ENCODE measurements around the gene ACP1.

ACP1 gene

GRCh38 chr2:282371-283263 lies 17.9 kb downstream of the ACP1 start:
- no peak for DNase-seq

DNA sequence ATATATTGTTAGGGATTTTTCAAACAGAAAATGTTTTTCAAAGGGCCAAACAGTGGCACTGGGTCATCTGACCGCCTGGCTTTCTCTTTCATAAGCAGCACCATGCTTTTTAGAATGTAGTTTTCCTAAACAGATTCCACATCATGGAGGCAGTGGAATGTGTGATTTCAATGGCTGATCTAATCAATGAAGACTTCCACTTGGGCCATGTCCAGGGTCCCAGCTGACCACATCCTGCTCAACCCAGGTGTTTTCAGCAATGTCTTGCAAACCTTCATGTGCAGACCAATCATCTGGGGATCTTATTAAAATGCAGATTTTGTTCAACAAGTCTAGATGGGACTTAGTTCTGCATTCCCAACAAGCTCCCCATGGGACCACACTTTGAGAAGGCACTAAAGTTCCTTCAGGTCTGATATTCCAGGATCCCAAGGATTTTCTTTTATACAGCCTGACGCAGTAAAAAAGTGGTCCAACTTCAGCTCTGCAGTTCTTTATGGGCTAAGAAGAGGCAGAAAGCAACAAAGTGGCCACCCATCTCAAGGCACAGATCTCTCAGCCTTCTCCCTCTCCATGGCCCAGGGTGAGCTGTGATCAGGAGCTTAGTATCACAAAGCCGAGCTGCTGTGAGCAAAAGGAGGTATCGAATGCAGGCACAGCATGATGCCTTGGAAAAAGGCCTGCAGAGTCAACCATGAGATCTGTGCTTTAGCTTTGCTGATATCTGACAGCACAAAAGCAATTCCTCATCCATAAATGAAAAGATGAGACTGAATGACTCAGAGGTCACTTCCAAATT lies 19.4 kb downstream of the ACP1 start:
- DNase-seq: no peak

DNA sequence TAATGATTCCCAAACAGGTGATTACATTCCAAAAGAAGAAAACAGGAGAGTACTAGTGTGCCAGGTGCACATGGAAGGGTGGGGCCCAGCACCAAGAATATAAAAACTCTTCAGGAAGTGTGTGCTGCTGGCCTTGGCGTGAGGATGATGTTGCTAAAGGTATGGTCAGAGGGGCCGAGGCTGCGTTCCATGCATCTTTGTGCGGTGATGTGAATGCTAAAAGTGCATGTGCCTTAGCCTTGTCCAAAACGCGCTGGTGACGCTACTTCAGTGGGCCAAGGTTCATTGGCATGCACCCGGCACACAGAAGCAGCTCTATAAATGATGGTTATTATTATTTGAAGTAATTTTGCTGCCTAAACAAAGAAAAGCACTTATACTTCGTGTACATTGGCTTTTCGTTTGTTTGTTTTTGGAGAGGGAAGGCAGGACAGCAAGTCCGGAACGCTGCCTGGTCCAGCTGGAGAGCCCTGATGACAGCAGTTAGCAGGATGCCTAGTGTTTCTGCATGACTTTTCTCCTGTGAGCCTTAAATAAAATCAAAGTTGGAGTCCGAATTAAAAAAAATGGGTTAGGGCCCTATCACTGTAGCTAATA lies 20.2 kb downstream of the ACP1 start:
- no peak for DNase-seq

- DNase-seq: no peak
Measured at GRCh38 chr2:285531-285930, 20.8 kb downstream of the ACP1 start.

DNA sequence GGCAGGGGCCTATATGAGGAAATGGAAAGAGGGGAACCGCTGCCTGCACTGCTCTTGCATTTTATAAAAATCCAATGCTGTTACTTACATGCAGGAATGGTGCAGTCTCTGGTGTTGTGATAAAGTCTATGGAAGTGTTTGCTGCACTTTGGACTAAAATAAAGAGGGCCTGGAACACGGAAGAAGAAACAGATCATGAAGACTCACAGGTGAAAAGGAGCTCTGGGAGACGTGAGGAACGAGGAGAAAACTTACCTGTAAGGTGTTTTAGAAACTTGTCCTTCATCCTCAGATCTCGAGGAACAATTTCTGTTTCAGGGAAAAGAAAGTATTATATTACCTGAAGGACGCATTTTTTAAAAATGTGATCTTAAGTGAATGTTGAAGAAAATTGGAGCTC lies 21.3 kb downstream of the ACP1 start:
- DNase-seq: no peak

DNA sequence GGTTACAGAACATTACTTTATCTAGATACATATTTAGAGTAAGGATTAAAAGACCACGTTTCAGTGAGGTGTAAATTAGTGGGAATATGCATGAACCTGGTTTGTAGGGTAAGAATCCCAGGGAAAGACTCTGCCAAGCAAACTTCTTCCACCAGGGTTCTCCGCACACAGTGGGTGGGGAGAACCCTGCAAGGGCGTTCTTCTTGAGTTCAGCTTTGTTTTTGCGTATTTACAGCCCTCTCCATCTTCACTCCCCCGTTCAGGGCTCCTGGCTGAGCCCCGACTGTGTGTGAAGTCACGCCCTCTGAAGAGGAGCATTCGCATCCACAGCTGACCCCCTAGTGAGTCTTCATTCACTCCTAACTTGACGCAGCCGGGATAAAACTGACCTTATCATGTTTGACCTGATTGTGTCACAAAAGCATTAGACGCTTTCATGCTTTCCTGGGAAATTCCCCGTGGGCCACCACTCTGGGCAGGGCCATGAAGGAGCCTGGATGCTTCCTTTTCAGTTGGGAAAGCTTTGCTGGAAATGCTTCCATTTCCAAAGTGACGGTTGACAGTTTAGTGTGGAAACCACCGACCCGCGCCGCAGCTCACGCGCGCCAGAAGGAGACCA lies 22.1 kb downstream of the ACP1 start:
- no peak for DNase-seq

DNA sequence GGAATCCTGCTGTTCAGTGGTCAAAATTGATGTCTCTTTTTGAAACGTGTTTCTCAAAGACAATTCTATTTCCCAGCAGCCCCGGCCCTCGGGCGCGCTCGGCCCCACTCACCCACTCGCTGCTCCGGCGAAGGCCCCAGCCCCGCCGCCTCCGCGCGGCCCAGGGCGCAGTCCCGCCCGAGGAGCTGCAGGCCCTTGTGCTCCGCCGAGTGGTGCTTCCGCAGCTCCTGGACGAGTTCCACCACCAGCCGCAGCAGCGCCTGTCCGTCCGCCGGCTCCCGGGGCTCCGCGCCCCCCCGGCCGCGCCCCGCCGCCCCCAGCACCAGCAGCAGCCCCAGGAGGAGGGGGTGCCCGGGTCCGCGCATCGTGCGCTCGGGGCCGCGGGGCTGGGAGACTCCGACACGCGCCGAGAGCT lies 22.7 kb downstream of the ACP1 start:
- DNase-seq: no peak

- DNase-seq: no peak
Measured at GRCh38 chr2:287911-288757, 23.4 kb downstream of the ACP1 start, which contains the start of gene ALKAL2. TSS of gene ALKAL2 (minus strand) at chr2:288091. CDS start at chr2:287835, 256 bp downstream.

- no peak for DNase-seq
Measured at GRCh38 chr2:288758-289361, 24.1 kb downstream of the ACP1 start.

GRCh38 chr2:289362-290089 lies 24.8 kb downstream of the ACP1 start:
- DNase-seq: no peak

GRCh38 chr2:290090-290722 lies 25.5 kb downstream of the ACP1 start:
- DNase-seq: no peak

- no peak for DNase-seq
Measured at GRCh38 chr2:295090-295489, 30.3 kb downstream of the ACP1 start.

DNA sequence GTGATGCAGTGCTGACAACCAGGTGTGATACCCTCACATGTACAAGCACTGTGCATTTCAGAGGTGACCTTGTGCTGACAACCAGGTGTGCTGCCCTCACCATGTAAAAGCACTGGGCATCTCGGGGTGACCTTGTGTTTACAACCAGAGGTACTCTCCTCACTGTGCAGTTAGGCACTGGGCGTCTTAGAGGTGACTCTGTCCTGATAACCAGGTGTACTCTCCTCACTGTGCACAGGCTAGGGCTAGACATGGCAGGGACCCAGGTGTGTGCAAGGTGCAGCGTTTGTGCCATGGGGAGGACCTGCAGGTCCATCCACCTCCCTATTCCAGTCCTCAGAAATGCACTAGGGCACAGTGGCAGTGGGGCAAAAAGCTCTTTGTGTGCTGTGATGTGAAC lies 31.6 kb downstream of the ACP1 start:
- no peak for DNase-seq

GRCh38 chr2:305366-305765 lies 40.6 kb downstream of the ACP1 start:
- no peak for DNase-seq

DNA sequence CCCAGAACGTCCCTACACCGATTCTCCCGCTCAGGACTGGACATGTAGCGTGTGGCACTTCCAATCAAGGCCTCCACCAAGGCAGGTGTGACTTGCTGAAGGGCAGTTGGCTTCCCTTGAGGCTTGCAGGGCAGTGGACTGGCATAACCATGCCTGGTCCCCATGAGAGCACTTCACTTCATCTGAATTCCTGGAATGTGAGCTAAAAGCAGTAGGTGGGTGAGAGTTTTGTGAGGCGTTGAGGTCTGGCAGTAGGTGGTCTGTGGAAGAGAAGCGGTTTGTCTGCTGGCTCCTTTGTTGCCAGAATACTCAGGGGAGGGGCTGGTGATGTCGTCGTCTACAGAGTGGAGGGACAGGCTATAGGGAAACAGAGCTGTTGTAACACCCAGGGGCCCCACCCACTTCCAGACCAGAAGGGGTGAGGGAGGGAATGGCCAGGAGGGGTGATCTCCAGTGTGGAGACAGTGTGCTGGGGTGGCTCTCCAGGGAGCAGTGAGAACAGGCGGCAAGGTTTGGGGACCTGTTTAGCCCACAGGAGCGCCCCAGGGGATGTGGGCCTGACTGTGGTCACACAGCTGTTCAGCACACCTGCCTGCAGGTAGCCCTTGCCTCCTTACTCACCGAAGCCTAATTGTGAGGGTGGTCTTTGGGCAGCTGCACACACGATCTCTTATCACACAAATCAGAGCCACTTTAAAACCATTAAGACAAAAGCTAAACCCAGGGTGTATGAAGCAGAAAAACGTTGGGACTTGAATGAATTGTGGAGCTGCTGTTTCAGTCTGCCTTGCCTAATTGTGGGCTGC lies 44.6 kb downstream of the ACP1 start:
- DNase-seq: no peak

DNA sequence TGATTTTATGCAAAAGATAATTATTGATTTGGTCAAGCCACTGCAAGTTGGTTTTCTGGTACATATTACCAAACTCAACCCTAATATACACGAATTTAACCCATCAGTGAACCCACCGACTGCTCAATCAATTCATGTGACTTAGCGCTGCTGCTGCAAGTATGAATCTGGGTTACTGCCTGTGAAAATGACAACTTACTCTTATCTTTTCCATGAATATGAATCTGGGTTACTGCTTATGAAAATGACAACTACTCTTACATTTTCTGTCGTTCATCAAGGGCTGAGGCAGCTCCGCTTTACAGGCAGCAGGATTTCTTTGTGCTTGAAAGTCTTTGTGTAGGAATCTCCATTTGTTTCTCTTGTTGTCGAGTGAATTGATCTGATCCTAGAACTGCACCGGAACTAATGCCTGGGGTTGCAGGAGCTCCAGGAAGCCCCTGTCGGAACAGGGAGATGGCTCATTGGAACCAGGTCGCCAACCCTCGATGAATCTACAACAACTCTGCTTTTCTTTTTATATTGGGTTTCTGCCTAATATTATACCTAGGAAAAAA lies 45.3 kb downstream of the ACP1 start:
- no peak for DNase-seq

DNA sequence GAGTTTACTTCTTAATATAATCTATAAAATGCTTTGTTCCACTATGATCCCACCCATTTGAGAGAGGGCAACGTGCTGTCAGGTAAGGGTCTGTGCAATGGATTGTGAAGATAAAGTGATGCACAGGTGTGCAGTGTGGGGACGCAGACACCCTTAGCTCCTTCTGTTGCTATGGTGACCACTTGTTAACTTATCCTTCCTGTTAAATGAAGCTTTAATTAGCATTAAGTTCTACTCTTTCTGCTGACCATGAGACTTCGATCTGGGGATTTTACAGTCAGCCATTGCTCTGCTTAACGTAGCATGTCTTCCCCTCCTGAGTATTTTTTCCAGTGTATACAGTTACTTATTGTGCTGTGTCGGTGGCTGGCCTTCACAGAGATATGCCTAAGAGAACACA lies 46.2 kb downstream of the ACP1 start:
- no peak for DNase-seq

GRCh38 chr2:313991-314390 lies 49.2 kb downstream of the ACP1 start:
- no peak for DNase-seq

Data from NCI-H1048 (cell line).